Spleen (tissue), 11 donors: ENCODE results near the gene MLKL. TPM values are rescaled to one million over a fixed set of nuclear protein-coding genes. Genes with fewer than 3 reads are reported as not detected.

Experiments used
- DNase-seq: peaks from one replicate; pipeline ENCODE4 v3.0.0-alpha.2; 2020
- H3K27ac ChIP-seq, 8 donors: fragments of 200-600 bp; sonication (generic) in 7 of 8; 1 replicate in 4 of 8; 2 replicates in 4 of 8; pipeline versions ENCODE4 v1.5.0 to v1.8.0; 2016 to 2021; ENCODE audit warnings: inconsistent platforms in 4 of 8, mild to moderate bottlenecking in 4 of 8, moderate library complexity in 1 of 8
- H3K27me3 ChIP-seq, 7 donors: fragments of 200-600 bp; sonication (generic) in 6 of 7; replicated peaks in 1 of 7; 1 replicate in 4 of 7; 2 replicates in 3 of 7; pipeline versions ENCODE4 v1.5.0 to v1.8.0; 2016 to 2021; ENCODE audit warnings: inconsistent platforms in 3 of 7, mild to moderate bottlenecking in 1 of 7
- H3K36me3 ChIP-seq, 6 donors: fragments of 200-600 bp; sonication (generic) in 5 of 6; 1 replicate in 4 of 6; 2 replicates in 2 of 6; pipeline versions ENCODE4 v1.5.0 to v1.8.0; 2016 to 2021; ENCODE audit warnings: inconsistent platforms in 2 of 6
- H3K4me1 ChIP-seq, 6 donors: fragments of 200-600 bp; sonication (generic) in 5 of 6; 1 replicate in 3 of 6; 2 replicates in 3 of 6; pipeline versions ENCODE4 v1.5.0 to v1.8.0; 2016 to 2021; ENCODE audit warnings: inconsistent platforms in 3 of 6
- H3K4me3 ChIP-seq, 8 donors: fragments of 200-600 bp; sonication (generic) in 7 of 8; 1 replicate in 4 of 8; 2 replicates in 4 of 8; pipeline versions ENCODE4 v1.5.0 to v1.8.0; 2016 to 2021; ENCODE audit warnings: inconsistent platforms in 4 of 8, mild to moderate bottlenecking in 4 of 8, moderate library complexity in 2 of 8
- H3K9me3 ChIP-seq, 8 donors: fragments of 200-600 bp; sonication (generic) in 7 of 8; 1 replicate in 4 of 8; 2 replicates in 4 of 8; pipeline versions ENCODE4 v1.5.0 to v1.8.0; 2016 to 2021; ENCODE audit warnings: inconsistent platforms in 4 of 8
- POLR2A ChIP-seq, 3 donors: fragments of 450-650 bp; IDR thresholded peaks; one replicate each; pipeline ENCODE4 v1.5.1; 2017; ENCODE audit warnings: antibody characterized with exemption in 3 of 3, mild to moderate bottlenecking in 1 of 3
- POLR2AphosphoS5 ChIP-seq, 3 donors: sonication (generic); formaldehyde crosslinking; IDR thresholded peaks; one replicate each; pipeline ENCODE4 v1.5.1; 2017; ENCODE audit warnings: antibody characterized with exemption in 3 of 3
- WGBS, 5 donors: extraction: QIAGEN DNeasy Blood & Tissue Kit in 3 of 5; methylation state at CpG; one replicate each; pipeline versions ENCODE4 v1.1.5 to v1.1.7; 2013 to 2018; 5-methylcytosine and 5-hydroxymethylcytosine counted together
- intact Hi-C: fragments of 100-400 bp; cut with DNase I; formaldehyde crosslinking; loops from one replicate; pipeline ENCODE4 v1.15.0; 2023; ENCODE audit warnings: low total_unique reads
- polyA plus RNA-seq, 3 donors: library from polyadenylated mRNA; stranded (reverse); fragments of 200-250 nt; gene quantifications; one replicate each; pipeline ENCODE4 v1.2.1, GENCODE V29; 2013
- total RNA-seq, 7 donors: library from RNA; depleted of rRNA in 3 of 7; stranded (reverse); fragments of >200 nt in 3 of 7; fragmentation: NEBNext Ultra II Directional in 4 of 7; extraction: Animal tissue kit (Norgen Biotek cat#: 25700) in 4 of 7; gene quantifications; one replicate each; pipeline versions ENCODE4 v1.1.0 to v1.2.1, GENCODE V29; 2016 to 2021
- TF ChIP-seq, protein P1 (sequence below), 11 experiments: fragments of 200-600 bp in 7 of 11; fragments of 450-650 bp in 4 of 11; sonication (generic) in 4 of 11; IDR thresholded peaks in 8 of 11; conservative IDR thresholded peaks in 3 of 11; 1 replicate in 7 of 11; 2 replicates in 4 of 11; pipeline versions ENCODE4 v1.4.0 to v1.8.0; 2016 to 2021; ENCODE audit warnings: antibody characterized with exemption in 11 of 11, inconsistent platforms in 4 of 11, mild to moderate bottlenecking in 1 of 11
- donor health status: healthy with polysubstance abuse.
- donor health status: DM: no; HTN: no; CAD: no; lungs with moderate emphysema.
- donor health status: DM: no; HTN: no; CAD: no.
- donor health status: Bipolar disorder and iron deficiency.
- donor health status: healthy.
- donor health status: DM: no; HTN: no; CAD: no.
- donor health status: DM: yes; HTN: yes; CAD: no.

The MLKL gene
- total and polyA plus RNA-seq, 10 donors = 21.4 to 69.6 (median 50.5) TPM

DNA sequence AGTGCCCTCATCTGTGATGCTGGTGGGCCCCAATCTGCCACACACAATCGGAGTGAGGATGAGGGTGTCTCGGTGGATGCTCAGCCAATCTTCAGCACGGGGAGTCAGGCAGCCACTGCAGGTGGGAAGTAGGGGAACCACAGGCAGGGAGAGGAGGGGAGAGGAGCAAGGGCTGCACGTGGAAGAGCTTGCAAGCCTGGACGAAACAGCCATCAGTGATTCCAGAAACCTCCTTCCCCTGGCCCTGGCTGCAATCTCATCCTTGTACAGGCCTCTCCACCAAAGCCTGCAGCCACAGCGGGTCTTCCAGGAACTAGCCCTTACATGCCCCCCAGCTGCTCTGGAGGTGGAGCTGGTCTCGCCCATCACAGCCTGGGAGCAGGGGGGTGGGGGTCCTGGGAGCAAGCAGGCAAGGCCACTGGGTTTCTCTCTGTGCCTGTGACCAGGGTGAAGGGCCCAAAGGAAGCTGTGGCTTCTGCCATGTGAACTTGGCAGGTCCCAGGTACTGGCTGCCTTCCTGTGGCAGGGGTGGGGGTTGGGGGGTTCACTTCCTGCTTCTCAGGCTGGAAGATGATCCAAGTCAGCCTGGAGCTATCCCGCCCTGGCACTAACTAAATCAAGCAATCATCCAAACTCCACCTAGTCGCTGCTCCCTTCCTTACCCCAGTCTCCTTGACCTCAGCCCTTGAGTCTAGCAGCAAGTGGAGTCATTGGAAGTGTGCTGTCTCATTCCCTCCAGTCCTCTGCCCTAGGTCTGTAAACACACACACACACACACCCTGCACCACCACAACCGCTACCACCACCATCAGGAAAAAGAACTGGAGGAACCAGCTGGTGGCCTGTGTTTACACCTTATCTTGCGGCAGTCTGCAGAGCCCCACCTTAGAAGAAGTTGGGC is 29.4 kb upstream of the MLKL start:
- Histone ChIP-seq H3K4me1 (peaks cover 0 to 8% (median 0%) of the 10 kb centered on the region in 6 donors), H3K36me3 (no peaks in the 10 kb centered on the region), H3K4me3 (no peak overlapping the region), H3K27ac (no peak overlapping the region), H3K9me3 (peaks cover 2 to 14% (median 11%) of the 10 kb centered on the region in 8 donors), H3K27me3 (peaks cover 0 to 10% (median 0%) of the 10 kb centered on the region in 7 donors)
- no peak for DNase-seq
- TF ChIP-seq POLR2AphosphoS5 (IDR thresholded peaks at IDR 0.05) = no peak
- TF ChIP-seq, protein P1, sequence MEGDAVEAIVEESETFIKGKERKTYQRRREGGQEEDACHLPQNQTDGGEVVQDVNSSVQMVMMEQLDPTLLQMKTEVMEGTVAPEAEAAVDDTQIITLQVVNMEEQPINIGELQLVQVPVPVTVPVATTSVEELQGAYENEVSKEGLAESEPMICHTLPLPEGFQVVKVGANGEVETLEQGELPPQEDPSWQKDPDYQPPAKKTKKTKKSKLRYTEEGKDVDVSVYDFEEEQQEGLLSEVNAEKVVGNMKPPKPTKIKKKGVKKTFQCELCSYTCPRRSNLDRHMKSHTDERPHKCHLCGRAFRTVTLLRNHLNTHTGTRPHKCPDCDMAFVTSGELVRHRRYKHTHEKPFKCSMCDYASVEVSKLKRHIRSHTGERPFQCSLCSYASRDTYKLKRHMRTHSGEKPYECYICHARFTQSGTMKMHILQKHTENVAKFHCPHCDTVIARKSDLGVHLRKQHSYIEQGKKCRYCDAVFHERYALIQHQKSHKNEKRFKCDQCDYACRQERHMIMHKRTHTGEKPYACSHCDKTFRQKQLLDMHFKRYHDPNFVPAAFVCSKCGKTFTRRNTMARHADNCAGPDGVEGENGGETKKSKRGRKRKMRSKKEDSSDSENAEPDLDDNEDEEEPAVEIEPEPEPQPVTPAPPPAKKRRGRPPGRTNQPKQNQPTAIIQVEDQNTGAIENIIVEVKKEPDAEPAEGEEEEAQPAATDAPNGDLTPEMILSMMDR (IDR thresholded peaks at IDR 0.05 in 8 of 11, conservative IDR thresholded peaks at IDR 0.05 in 3 of 11) = no peak
- TF ChIP-seq POLR2A (IDR thresholded peaks at IDR 0.05) = no peak
- intact Hi-C loops = no loop called here
- WGBS, 5 donors = 21 to 36% (median 28%) methylated on average over 11 of the region's 11 CpGs

DNA sequence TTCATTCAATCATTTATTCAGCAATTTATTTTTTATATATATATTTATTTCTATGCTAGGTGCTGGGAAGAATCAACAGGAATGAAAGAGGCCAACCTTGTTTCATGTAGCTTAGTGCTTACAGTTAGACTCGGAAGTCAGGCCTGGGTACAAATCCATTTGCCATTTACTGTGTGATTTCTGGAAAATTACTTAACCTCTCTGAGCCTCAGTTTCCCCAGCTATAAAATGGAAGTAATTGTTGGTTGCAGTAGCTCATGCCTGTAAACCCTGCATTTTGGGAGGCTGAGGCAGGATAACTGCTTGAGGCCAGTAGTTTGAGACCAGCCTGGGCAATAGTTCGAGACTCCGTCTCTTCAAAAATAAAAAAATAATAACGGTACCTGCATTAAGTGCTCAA is 27.2 kb upstream of the MLKL start:
- H3K36me3 ChIP-seq = no peaks in the 10 kb centered on the region
- peaks cover 2 to 14% (median 11%) of the 10 kb centered on the region in 8 donors for H3K9me3 ChIP-seq
- TF ChIP-seq, protein P1 (IDR thresholded peaks at IDR 0.05 in 8 of 11, conservative IDR thresholded peaks at IDR 0.05 in 3 of 11) = no peak
- no peak for TF ChIP-seq POLR2AphosphoS5 (IDR thresholded peaks at IDR 0.05)
- no peak for TF ChIP-seq POLR2A (IDR thresholded peaks at IDR 0.05)
- peaks cover 0 to 8% (median 0%) of the 10 kb centered on the region in 6 donors for H3K4me1 ChIP-seq
- DNase-seq = no peak
- intact Hi-C loops = no loop called here
- peaks cover 0 to 16% (median 0%) of the 10 kb centered on the region in 7 donors for H3K27me3 ChIP-seq
- no peak overlapping the region for H3K27ac ChIP-seq
- WGBS, 5 donors = 93 to 98% (median 96%) methylated on average over 4 of the region's 4 CpGs
- no peak overlapping the region for H3K4me3 ChIP-seq

DNA sequence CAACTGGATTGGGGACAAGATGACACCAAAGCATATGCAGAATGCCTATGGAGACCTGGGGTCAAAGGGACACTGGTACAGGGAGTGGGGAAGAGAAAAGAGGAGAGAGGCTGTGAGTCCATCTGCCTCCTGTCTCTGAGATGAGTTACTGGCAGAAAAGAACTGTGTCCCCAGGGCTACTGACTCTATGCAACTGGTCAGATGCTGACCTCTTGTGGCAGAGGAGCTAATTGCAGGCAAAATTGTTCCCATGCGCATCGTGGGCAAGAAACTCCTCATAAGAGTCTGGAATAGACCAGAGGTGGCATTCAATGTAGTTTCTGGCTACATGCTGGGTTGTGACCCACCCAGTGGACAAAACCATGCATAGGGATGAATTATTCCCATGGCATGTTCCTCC is 26.1 kb upstream of the MLKL start:
- 57 to 85% (median 84%) methylated on average over 2 of the region's 2 CpGs for WGBS, 5 donors
- no peak overlapping the region for H3K4me3 ChIP-seq
- H3K27ac ChIP-seq = no peak overlapping the region
- peaks cover 2 to 14% (median 11%) of the 10 kb centered on the region in 8 donors for H3K9me3 ChIP-seq
- intact Hi-C loops = no loop called here
- no peaks in the 10 kb centered on the region for H3K36me3 ChIP-seq
- peaks cover 0 to 16% (median 0%) of the 10 kb centered on the region in 7 donors for H3K27me3 ChIP-seq
- no peak for DNase-seq
- peaks cover 0 to 8% (median 0%) of the 10 kb centered on the region in 6 donors for H3K4me1 ChIP-seq
- no peak for TF ChIP-seq POLR2AphosphoS5 (IDR thresholded peaks at IDR 0.05)
- TF ChIP-seq, protein P1 (IDR thresholded peaks at IDR 0.05 in 8 of 11, conservative IDR thresholded peaks at IDR 0.05 in 3 of 11) = peak in 8 of 11 experiments; percentile 18 to 75 (median 55)
